Hematopoietic multipotent progenitor cell treated with erythropoietin and hydrocortisone succinate and interleukin-3 and kit ligand, for 4 days (in vitro differentiated cells): ENCODE data around the gene MYO18A.

ENCODE experiments used
- DNase-seq: peaks from one replicate; pipeline ENCODE4 v3.0.0-alpha.2; 2015

Gene MYO18A

GRCh38 chr17:29166507-29166887 lies 13.7 kb downstream of the MYO18A start:
- no peak for DNase-seq

- DNase-seq: no peak
Observed at GRCh38 chr17:29165800-29166506, 14.2 kb downstream of the MYO18A start.

GRCh38 chr17:29165261-29165660 lies 14.9 kb downstream of the MYO18A start:
- no peak for DNase-seq

GRCh38 chr17:29163563-29163962 lies 16.6 kb downstream of the MYO18A start:
- DNase-seq: no peak

GRCh38 chr17:29162909-29163341 lies 17.3 kb downstream of the MYO18A start:
- peak; percentile 29 for DNase-seq

GRCh38 chr17:29162082-29162908 lies 17.9 kb downstream of the MYO18A start:
- DNase-seq: no peak

GRCh38 chr17:29160253-29160652 lies 19.9 kb downstream of the MYO18A start:
- DNase-seq: no peak

- DNase-seq: no peak
Observed at GRCh38 chr17:29159306-29159860, 20.8 kb downstream of the MYO18A start.

- DNase-seq: peak; percentile 13
Observed at GRCh38 chr17:29158488-29159275, 21.5 kb downstream of the MYO18A start.

GRCh38 chr17:29158096-29158487 lies 22.1 kb downstream of the MYO18A start:
- no peak for DNase-seq

GRCh38 chr17:29157310-29157709 lies 22.9 kb downstream of the MYO18A start:
- DNase-seq: no peak

GRCh38 chr17:29156781-29157180 lies 23.4 kb downstream of the MYO18A start:
- no peak for DNase-seq

- DNase-seq: no peak
Observed at GRCh38 chr17:29155966-29156338, 24.2 kb downstream of the MYO18A start.

- DNase-seq: peak; percentile 61
Observed at GRCh38 chr17:29155227-29155965, 24.8 kb downstream of the MYO18A start.

- DNase-seq: peak; percentile 45
Observed at GRCh38 chr17:29154516-29155226, 25.5 kb downstream of the MYO18A start.

- no peak for DNase-seq
Observed at GRCh38 chr17:29151567-29151966, 28.6 kb downstream of the MYO18A start.

GRCh38 chr17:29150161-29150560 lies 30.0 kb downstream of the MYO18A start:
- no peak for DNase-seq

GRCh38 chr17:29149431-29150064 lies 30.6 kb downstream of the MYO18A start:
- DNase-seq: no peak

- peak; percentile 97 for DNase-seq
Observed at GRCh38 chr17:29148790-29149430, 31.3 kb downstream of the MYO18A start.

GRCh38 chr17:29148257-29148789 lies 31.9 kb downstream of the MYO18A start:
- DNase-seq: no peak
